ENCODE results near the gene ABHD3. TPM values are rescaled to one million over a fixed set of nuclear protein-coding genes. Genes with fewer than 3 reads are reported as not detected.

Gene ABHD3
- total RNA-seq, 1 experiment from 2014 or later = 29.3 TPM

GRCh38 chr18:21662581-21662980 lies 42.0 kb downstream of the ABHD3 start:
- Mint-ChIP-seq H3K27me3 (ENCODE audit: insufficient read depth, unreplicated experiment) (no peaks in the 10 kb centered on the region), H3K9me3 (ENCODE audit: unreplicated experiment) (no peaks in the 10 kb centered on the region), H3K27ac (ENCODE audit: unreplicated experiment) (no peak overlapping the region), H3K4me3 (ENCODE audit: unreplicated experiment) (no peak overlapping the region), H3K4me1 (ENCODE audit: low read depth, unreplicated experiment) (no peaks in the 10 kb centered on the region), H3K36me3 (ENCODE audit: insufficient read depth, unreplicated experiment) (peaks cover 4% of the 10 kb centered on the region)
- intact Hi-C loops (cut with micrococcal nuclease; ENCODE audit: unreplicated experiment) = no loop called here
- DNase-seq = no peak
- no peaks in the 10 kb centered on the region for H3K9me3 ChIP-seq
- ChIA-PET POLR2A (no interaction called here), CTCF (no interaction called here)
- H3K27me3 ChIP-seq (replicated peaks; ENCODE audit: control insufficient read depth, insufficient read depth, low read length) = no peaks in the 10 kb centered on the region
- no peak overlapping the region for H3K4me3 ChIP-seq (ENCODE audit: low read depth, low read length)
- TF ChIP-seq CTCF (IDR thresholded peaks at IDR 0.05; ENCODE audit: insufficient read depth in 1 of 2, low read depth in 1 of 2, low read length in 1 of 2, severe bottlenecking in 1 of 2, unreplicated experiment in 1 of 2) = no peak
- H3K36me3 ChIP-seq (ENCODE audit: control insufficient read depth, insufficient read depth, low read length) = no peaks in the 10 kb centered on the region
- H3K4me1 ChIP-seq = peaks cover 13% of the 10 kb centered on the region
- no TSS peak for BruUV-seq (replicated peaks)

- Mint-ChIP-seq H3K27me3 (ENCODE audit: insufficient read depth, unreplicated experiment) (no peaks in the 10 kb centered on the region), H3K27ac (ENCODE audit: unreplicated experiment) (no peak overlapping the region), H3K9me3 (ENCODE audit: unreplicated experiment) (no peaks in the 10 kb centered on the region), H3K4me3 (ENCODE audit: unreplicated experiment) (no peak overlapping the region), H3K36me3 (ENCODE audit: insufficient read depth, unreplicated experiment) (peaks cover 2% of the 10 kb centered on the region), H3K4me1 (ENCODE audit: low read depth, unreplicated experiment) (no peaks in the 10 kb centered on the region)
- Histone ChIP-seq H3K4me1 (peaks cover 13% of the 10 kb centered on the region), H3K9me3 (no peaks in the 10 kb centered on the region), H3K4me3 (ENCODE audit: low read depth, low read length) (no peak overlapping the region), H3K27me3 (replicated peaks; ENCODE audit: control insufficient read depth, insufficient read depth, low read length) (no peaks in the 10 kb centered on the region), H3K36me3 (ENCODE audit: control insufficient read depth, insufficient read depth, low read length) (no peaks in the 10 kb centered on the region)
- BruUV-seq (replicated peaks) = no TSS peak
- CTCF ChIA-PET = no interaction called here
- intact Hi-C loops (cut with micrococcal nuclease; ENCODE audit: unreplicated experiment) = no loop called here
- no peak for TF ChIP-seq CTCF (IDR thresholded peaks at IDR 0.05; ENCODE audit: insufficient read depth in 1 of 2, low read depth in 1 of 2, low read length in 1 of 2, severe bottlenecking in 1 of 2, unreplicated experiment in 1 of 2)
- POLR2A ChIA-PET = interaction anchor here (0.7 kb wide), 1 partner anchor 45 kb away, joined by 5 read pairs; no protein-coding TSS in a partner anchor
- no peak for DNase-seq
These were observed 44.5 kb downstream of the ABHD3 start for GRCh38 chr18:21660078-21660477.

GRCh38 chr18:21656402-21656801 lies 48.2 kb downstream of the ABHD3 start:
- no peaks in the 10 kb centered on the region for H3K27me3 Mint-ChIP-seq (ENCODE audit: insufficient read depth, unreplicated experiment)
- H3K36me3 ChIP-seq (ENCODE audit: control insufficient read depth, insufficient read depth, low read length) = no peaks in the 10 kb centered on the region
- H3K4me3 Mint-ChIP-seq (ENCODE audit: unreplicated experiment) = no peak overlapping the region
- no peaks in the 10 kb centered on the region for H3K27me3 ChIP-seq (replicated peaks; ENCODE audit: control insufficient read depth, insufficient read depth, low read length)
- no peak for TF ChIP-seq CTCF (IDR thresholded peaks at IDR 0.05; ENCODE audit: insufficient read depth in 1 of 2, low read depth in 1 of 2, low read length in 1 of 2, severe bottlenecking in 1 of 2, unreplicated experiment in 1 of 2)
- no TSS peak for BruUV-seq (replicated peaks)
- H3K36me3 Mint-ChIP-seq (ENCODE audit: insufficient read depth, unreplicated experiment) = peaks cover 7% of the 10 kb centered on the region
- no peaks in the 10 kb centered on the region for H3K4me1 ChIP-seq
- H3K27ac Mint-ChIP-seq (ENCODE audit: unreplicated experiment) = no peak overlapping the region
- CTCF ChIA-PET = no interaction called here
- DNase-seq = no peak
- peaks cover 10% of the 10 kb centered on the region for H3K9me3 Mint-ChIP-seq (ENCODE audit: unreplicated experiment)
- POLR2A ChIA-PET = no interaction called here
- H3K4me1 Mint-ChIP-seq (ENCODE audit: low read depth, unreplicated experiment) = no peaks in the 10 kb centered on the region
- H3K4me3 ChIP-seq (ENCODE audit: low read depth, low read length) = no peak overlapping the region
- no peaks in the 10 kb centered on the region for H3K9me3 ChIP-seq
- intact Hi-C loops (cut with micrococcal nuclease; ENCODE audit: unreplicated experiment) = no loop called here

Data from Caco-2 (cell line).